ENCODE results near the gene ACE2. TPM values are rescaled to one million over a fixed set of nuclear protein-coding genes. Genes with fewer than 3 reads are reported as not detected.

Gene ACE2
- polyA plus RNA-seq, 1 donor (not counting 4 experiments of a cell fraction or from before 2014, with no cell fraction given): 0.51 TPM

DNA sequence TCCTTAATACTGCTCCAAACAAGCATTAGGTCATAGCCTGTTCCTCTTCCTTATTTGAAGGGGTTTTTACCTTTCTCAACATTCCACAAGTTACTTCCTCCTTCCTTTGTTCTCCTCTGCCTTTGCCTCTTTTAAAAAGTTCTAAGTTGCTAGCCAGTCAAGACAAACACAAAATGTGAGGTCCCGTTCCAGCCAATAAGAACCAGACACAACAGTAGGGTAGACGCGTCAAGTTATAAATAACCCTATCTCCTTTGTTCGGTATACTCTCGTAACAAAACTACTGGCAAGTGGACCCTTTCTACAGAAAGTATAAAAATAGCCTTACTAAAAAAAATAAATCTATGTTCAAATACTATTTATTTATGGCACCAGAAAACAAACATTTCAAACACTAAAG, 6.3 kb upstream of the ACE2 start:
- TF ChIP-seq EZH2 (IDR thresholded peaks at IDR 0.05; ENCODE audit: low read length): no peak
- TF ChIP-seq CTCF (optimal IDR thresholded peaks at IDR 0.05 in 1 of 3, IDR thresholded peaks at IDR 0.05 in 1 of 3, conservative IDR thresholded peaks at IDR 0.05 in 1 of 3; ENCODE audit: extremely low read depth in 1 of 3, insufficient read depth in 2 of 3, low read length in 3 of 3): no peak
- Histone ChIP-seq H3K4me3 (ENCODE audit: control insufficient read depth in 2 of 3, extremely low read depth in 1 of 3, insufficient read depth in 2 of 3, low read depth in 1 of 3, low read length in 3 of 3) (no peak overlapping the region), H4K20me1 (ENCODE audit: control insufficient read depth, extremely low read depth, insufficient read depth, low read length) (no peaks in the 10 kb centered on the region), H3K9me1 (ENCODE audit: control insufficient read depth, extremely low read depth, insufficient read depth, low read length) (no peaks in the 10 kb centered on the region), H3K9me3 (ENCODE audit: control insufficient read depth, low read depth, low read length) (no peaks in the 10 kb centered on the region), H3K79me2 (ENCODE audit: control insufficient read depth, insufficient read depth, low read length) (no peaks in the 10 kb centered on the region), H3K27me3 (ENCODE audit: control insufficient read depth, extremely low read depth, insufficient read depth, low read length) (no peaks in the 10 kb centered on the region), H3K36me3 (ENCODE audit: control insufficient read depth in 2 of 2, extremely low read depth in 1 of 2, insufficient read depth in 2 of 2, low read length in 2 of 2) (no peaks in the 10 kb centered on the region), H2AFZ (ENCODE audit: control insufficient read depth, low read length) (no peak overlapping the region), H3K4me1 (ENCODE audit: control insufficient read depth, extremely low read depth, insufficient read depth, low read length) (no peaks in the 10 kb centered on the region), H3K4me2 (ENCODE audit: control insufficient read depth, extremely low read depth, insufficient read depth, low read depth, low read length) (no peak overlapping the region), H3K27ac (ENCODE audit: control insufficient read depth, insufficient read depth, low read length) (no peak overlapping the region), H3K9ac (ENCODE audit: control insufficient read depth, extremely low read depth, insufficient read depth, low read length) (no peak overlapping the region)
- dilution Hi-C loops (cut with MboI; ENCODE audit: extremely low pct_ligation_motif_present, low sequenced_read_pairs): no loop called here
- no peak for DNase-seq (ENCODE audit: low read depth, low spot score)
- no peak for FAIRE-seq

- Histone ChIP-seq H3K4me1 (ENCODE audit: control insufficient read depth, extremely low read depth, insufficient read depth, low read length) (no peaks in the 10 kb centered on the region), H3K9ac (ENCODE audit: control insufficient read depth, extremely low read depth, insufficient read depth, low read length) (no peak overlapping the region), H3K27ac (ENCODE audit: control insufficient read depth, insufficient read depth, low read length) (no peak overlapping the region), H3K27me3 (ENCODE audit: control insufficient read depth, extremely low read depth, insufficient read depth, low read length) (no peaks in the 10 kb centered on the region), H4K20me1 (ENCODE audit: control insufficient read depth, extremely low read depth, insufficient read depth, low read length) (no peaks in the 10 kb centered on the region), H3K9me1 (ENCODE audit: control insufficient read depth, extremely low read depth, insufficient read depth, low read length) (no peaks in the 10 kb centered on the region), H3K79me2 (ENCODE audit: control insufficient read depth, insufficient read depth, low read length) (no peaks in the 10 kb centered on the region), H2AFZ (ENCODE audit: control insufficient read depth, low read length) (no peak overlapping the region), H3K4me3 (ENCODE audit: control insufficient read depth in 2 of 3, extremely low read depth in 1 of 3, insufficient read depth in 2 of 3, low read depth in 1 of 3, low read length in 3 of 3) (no peak overlapping the region), H3K36me3 (ENCODE audit: control insufficient read depth in 2 of 2, extremely low read depth in 1 of 2, insufficient read depth in 2 of 2, low read length in 2 of 2) (no peaks in the 10 kb centered on the region), H3K4me2 (ENCODE audit: control insufficient read depth, extremely low read depth, insufficient read depth, low read depth, low read length) (no peak overlapping the region), H3K9me3 (ENCODE audit: control insufficient read depth, low read depth, low read length) (no peaks in the 10 kb centered on the region)
- FAIRE-seq (no peak), DNase-seq (ENCODE audit: low read depth, low spot score) (no peak)
- dilution Hi-C loops (cut with MboI; ENCODE audit: extremely low pct_ligation_motif_present, low sequenced_read_pairs): no loop called here
- TF ChIP-seq EZH2 (IDR thresholded peaks at IDR 0.05; ENCODE audit: low read length): no peak
- no peak for TF ChIP-seq CTCF (optimal IDR thresholded peaks at IDR 0.05 in 1 of 3, IDR thresholded peaks at IDR 0.05 in 1 of 3, conservative IDR thresholded peaks at IDR 0.05 in 1 of 3; ENCODE audit: extremely low read depth in 1 of 3, insufficient read depth in 2 of 3, low read length in 3 of 3)
Measured at GRCh38 chrX:15606136-15606535, 5.4 kb upstream of the ACE2 start.
